ENCODE measurements around the gene RECQL5.

The RECQL5 gene

GRCh38 chr17:75666959-75667790 lies at the start of gene RECQL5, which contains the start of gene SAP30BP:
TSS of gene RECQL5 (minus strand) at chr17:75667154. CDS start at chr17:75666557, 597 bp downstream.
TSS of gene SAP30BP (plus strand) at chr17:75667338. CDS start at chr17:75667373, 35 bp downstream.
- DNase-seq (ENCODE audit: low read depth) = peak; percentile 97

DNA sequence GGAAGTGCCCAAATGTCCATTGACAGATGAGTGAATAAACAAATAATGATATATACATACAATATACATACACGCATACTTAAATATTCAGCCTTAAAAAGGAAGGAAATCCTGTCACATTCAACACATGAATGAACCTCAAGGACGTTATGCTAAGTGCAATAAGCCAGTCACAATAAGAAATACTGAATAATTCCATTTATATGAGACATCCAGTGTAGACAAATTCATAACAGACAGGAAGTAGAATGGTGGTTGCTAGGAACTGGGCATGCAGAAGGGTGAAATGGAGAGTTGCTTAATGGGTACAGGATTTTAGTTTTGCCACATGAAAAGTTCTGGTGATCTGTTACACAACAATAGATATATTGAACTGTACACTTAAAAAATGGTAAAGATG lies 45.5 kb upstream of the RECQL5 start:
- DNase-seq (ENCODE audit: low read depth) = no peak

DNA sequence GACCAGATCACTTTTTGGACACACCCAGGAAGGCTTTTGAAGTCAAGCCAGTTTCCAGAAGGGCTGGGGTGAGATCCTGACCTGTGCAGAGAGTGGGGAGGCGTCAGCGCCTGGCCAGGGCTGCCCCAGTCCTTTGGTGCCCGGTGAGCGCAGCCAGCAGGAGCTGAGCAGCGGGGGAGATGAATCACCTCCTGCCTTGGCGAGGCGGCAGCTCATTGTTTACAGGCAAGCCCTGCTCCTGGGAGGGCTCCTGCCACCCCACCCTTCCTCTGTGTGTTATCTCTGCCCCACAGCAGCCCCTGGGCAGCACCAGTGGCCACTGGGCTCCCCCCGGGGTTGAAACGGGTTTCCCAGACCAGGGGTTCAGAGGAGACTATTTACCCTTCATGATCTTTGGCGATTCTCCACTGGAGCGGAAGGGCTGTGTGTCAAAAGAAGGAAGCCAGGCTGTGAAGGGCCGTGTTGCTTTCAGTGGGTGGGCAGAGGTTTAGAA lies 40.2 kb upstream of the RECQL5 start:
- DNase-seq (ENCODE audit: low read depth) = no peak

GRCh38 chr17:75706042-75706728 lies 39.2 kb upstream of the RECQL5 start:
- DNase-seq (ENCODE audit: low read depth) = no peak

- DNase-seq (ENCODE audit: low read depth) = no peak
These were observed 38.3 kb upstream of the RECQL5 start for GRCh38 chr17:75704963-75705875.

GRCh38 chr17:75703591-75703990 lies 36.6 kb upstream of the RECQL5 start:
- DNase-seq (ENCODE audit: low read depth) = no peak

- DNase-seq (ENCODE audit: low read depth) = no peak
These were observed 36.2 kb upstream of the RECQL5 start for GRCh38 chr17:75703191-75703590.

- DNase-seq (ENCODE audit: low read depth) = no peak
These were observed 34.3 kb upstream of the RECQL5 start for GRCh38 chr17:75701288-75701687.

- no peak for DNase-seq (ENCODE audit: low read depth)
These were observed 31.7 kb upstream of the RECQL5 start for GRCh38 chr17:75698659-75699058.

- DNase-seq (ENCODE audit: low read depth) = no peak
These were observed 30.8 kb upstream of the RECQL5 start for GRCh38 chr17:75697651-75698291.

- no peak for DNase-seq (ENCODE audit: low read depth)
These were observed 28.9 kb upstream of the RECQL5 start for GRCh38 chr17:75695830-75696271.

DNA sequence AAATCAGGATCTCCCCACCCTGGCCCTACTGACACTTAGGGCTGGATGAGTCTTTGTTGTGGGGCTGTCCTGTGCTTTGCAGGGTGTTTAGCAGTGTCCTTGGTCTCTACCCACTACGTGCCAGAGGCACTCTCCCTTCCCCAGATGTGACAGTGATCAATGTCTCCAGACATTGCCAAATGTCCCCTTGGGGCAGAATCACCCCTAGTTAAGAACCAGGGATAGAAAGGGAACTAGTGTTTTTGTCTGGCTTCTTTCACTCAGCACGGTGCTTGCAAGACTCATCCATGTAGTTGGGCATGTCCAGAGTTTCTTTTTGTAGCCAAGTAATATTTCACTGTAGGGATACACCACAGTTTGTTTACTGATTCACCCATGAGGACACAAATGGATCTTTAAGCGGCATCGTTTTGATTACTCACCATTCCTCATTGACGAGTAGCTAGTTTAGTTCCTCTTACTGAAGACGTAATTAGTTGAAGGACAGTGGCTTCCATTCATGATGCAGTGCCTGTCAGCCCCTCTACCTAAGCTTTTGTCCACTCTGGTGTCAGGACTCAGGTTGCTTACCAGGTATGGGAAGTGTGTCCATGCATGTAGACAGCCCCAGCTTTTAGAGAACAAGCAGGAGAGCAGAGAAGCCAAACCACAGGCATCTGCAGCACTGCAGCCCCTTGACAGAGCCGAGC lies 28.3 kb upstream of the RECQL5 start:
- DNase-seq (ENCODE audit: low read depth) = no peak

GRCh38 chr17:75694536-75694935 lies 27.6 kb upstream of the RECQL5 start:
- no peak for DNase-seq (ENCODE audit: low read depth)

DNA sequence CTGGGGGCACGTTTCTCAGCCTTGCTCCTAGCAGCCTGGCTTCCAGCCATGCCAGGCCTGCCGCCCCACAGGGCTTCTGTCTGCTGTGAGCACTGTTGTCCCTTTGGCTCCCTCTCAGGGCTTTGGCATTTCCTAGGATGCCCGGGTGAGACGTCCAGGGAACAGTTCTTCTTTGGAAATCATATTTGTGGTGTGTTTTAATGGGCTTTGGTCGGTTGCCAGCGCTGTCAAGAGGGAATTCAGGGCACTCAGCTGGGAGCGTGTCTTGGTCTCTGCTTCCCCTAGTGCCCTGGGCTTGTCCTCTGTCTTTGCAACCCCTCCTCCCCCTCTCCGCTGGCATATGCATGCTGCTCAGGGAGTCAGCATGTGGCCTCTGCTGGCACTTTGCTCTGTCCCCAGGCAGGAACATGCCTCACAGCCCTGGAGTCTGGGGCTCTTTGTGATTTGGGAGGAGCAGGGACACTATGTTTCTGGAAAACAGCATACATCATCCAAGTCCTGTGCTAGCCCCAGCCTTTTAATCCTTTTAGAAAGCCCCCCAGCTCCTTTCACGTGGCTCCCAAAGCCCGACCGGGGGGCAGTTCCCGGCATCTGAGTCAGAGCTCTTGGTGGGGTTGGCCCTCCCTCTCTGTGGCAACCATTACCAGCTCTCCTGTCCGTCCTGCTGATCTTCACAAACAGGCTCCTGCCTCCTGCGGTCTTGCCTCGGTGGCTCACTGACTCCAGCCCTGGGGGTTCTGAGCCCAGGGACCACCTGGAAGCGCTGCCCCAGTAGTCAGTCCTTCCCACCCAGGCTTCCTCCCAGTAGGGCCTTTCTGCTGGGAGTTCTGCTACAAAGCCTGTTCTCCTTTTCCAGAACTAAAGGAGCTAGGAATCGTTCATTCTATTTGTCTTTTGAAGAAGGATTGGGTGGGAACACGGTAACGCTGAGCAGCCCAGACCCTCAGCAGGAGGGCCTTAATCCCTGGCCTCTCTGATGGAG lies 26.8 kb upstream of the RECQL5 start:
- DNase-seq (ENCODE audit: low read depth) = no peak

GRCh38 chr17:75692976-75693375 lies 26.0 kb upstream of the RECQL5 start:
- no peak for DNase-seq (ENCODE audit: low read depth)

GRCh38 chr17:75691801-75692626 lies 25.1 kb upstream of the RECQL5 start:
- no peak for DNase-seq (ENCODE audit: low read depth)

DNA sequence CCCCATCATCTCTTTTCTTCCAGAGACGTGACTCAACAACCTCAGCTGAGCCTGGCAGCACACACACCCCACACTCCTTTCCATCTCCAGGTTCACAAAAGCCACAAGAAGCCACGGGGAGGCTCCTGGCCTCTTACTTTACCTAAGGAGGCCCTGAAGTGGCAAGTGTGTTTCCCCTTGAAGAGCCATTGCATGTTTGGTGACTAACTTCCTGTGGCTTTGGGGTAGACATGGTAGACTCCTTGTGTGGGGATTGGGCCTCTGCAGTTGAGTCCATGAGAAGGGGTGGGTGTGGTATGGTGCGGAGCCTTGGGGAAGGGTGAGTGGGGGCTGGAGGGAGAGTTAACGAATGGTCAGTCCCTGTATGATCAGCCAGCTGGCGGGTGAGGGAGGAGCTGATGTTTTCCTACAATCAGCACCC lies 24.4 kb upstream of the RECQL5 start:
- no peak for DNase-seq (ENCODE audit: low read depth)

DNA sequence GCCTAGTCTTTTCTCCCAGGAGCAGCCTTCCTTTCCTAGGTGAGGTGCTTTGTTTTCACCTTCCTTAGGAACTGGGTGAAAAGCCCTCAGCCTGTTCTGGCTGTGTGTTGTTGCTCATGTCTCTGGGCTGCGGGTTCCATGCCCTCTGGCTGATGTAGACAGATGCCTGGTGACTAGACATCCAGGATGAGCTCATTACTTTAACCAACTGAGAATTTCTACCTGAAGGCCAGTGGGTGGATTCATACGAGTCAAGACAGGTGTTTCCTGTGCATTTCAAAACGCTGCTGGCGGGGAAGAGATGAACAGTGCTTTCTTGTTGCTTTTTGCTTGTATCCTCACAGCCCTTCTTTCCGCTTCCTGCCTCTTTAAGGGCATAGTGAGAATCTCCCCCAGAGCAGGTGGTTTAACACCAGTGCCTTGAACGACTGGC lies 22.5 kb upstream of the RECQL5 start:
- no peak for DNase-seq (ENCODE audit: low read depth)
